ENCODE data around the gene GGA3.
A peak's percentile ranks its signal among the peaks of the same experiment; 100 is the strongest.
"Not testable (repeated sequence)": the region's sequence is repeated elsewhere in the genome, so short reads cannot be mapped to it uniquely, and the experiment has no call there.

Gene GGA3

DNA sequence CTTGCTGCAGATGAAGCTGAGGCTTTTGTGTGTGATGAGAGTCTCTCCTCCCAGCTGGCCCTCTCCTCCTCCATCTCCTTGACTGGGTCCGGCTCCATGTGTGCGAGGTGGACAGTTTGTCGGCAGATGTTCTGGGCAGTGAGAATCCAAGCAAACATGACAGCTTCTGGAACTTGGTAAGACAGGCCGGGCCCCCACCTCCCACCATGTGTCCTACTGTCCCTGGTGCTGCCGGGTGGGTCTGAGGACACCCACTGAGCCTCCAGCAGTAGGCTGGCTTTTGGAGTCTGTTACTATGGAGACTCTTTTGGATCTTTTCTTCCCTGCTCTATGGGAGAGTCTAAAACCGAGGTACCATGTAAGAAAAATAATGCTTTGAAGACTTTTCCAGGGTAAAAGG, 43.3 kb downstream of the GGA3 start:
- DNase-seq (ENCODE audit: low read depth), result no peak

DNA sequence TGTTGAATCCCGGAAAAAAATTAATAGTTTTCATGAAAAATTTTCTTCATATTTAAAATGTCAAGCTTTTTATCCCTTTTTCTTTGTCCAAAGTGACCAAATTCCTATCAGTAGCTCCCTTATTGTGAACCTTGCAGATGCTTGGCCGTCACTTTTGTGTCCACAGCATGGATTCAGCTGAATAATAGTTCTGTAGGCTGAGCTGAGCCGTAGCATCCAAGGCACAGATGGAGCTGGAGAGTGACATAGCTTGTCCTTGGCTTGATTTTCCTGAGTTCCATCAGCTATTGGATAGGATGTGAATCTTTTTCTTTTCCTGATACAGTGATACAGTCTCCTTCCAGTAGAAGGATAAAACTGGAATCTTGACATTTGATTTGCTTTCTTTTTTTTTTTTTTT, 52.3 kb downstream of the GGA3 start:
- no peak for DNase-seq (ENCODE audit: low read depth)

DNA sequence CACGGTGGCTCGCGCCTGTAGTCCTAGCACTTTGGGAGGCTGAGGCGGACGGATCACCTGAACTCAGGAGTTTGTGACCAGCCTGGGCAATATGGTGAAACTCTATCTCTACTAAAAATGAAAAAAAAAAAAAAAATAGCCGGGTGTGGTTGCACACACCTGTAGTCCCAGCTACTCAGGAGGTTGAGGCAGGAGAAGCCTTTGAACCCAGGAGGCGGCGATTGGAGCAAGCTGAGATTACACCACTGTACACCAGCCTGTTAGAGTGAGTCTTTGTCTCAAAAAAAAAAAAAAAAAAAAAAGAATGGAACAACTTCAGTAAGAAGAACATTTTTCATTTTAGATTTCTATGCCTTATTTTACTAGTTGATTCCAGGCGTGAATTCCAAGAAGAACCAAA, 53.2 kb downstream of the GGA3 start:
- DNase-seq (ENCODE audit: low read depth), result no peak

DNA sequence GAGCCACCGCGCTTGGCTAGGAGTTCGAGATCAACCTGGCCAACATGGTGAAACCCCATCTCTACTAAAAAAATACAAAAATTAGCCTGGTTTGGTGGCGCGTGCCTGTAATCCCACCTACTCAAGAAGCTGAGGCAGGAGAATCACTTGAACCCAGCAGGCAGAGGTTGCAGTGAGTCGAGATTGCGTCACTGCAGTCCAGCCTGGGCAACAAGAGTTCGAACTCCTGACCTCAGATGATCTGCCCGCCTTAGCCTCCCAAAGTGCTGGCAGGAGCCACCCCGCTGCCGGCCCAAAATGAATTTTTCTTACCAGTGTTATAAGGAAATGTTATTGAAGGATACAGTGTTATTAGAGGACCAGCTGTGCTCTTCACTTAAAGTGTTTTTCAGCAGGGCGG, 53.6 kb downstream of the GGA3 start:
- DNase-seq (ENCODE audit: low read depth), result no peak

DNA sequence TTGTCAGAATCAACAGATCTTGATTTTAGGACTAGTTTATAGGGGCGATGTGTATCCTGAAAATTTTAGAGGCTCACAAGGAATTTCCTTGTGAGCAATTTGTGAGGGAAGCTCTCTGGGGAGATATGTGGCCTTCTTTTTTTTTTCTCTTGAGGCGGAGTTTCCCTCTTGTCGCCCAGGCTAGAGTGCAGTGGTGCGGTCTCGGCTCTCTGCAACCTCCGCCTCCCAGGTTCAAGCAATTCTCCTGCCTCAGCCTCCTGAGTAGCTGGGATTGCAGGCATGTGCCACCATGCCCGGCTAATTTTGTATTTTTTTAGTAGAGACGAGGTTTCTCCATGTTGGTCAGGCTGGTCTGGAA, 54.4 kb downstream of the GGA3 start:
- not testable (repeated sequence) for DNase-seq (ENCODE audit: low read depth)

DNA sequence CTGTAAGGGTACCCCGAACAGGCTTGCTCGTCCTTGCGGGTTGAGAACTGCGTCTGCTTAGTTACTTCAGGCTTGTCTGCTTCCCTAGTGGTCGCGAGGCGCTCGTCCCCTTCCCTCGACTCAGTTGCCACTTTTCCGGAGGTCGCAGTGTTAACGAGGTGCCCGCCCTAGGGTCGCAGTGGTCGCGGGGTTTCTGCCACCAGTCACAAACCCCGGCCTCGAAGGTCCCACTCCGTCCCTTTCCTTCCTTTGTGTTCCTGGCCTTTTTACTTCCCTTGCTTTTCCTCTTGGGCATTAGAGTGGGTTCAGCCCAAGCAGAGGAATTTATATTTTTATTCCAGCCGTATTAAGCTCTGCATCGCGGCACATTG, 55.6 kb downstream of the GGA3 start:
- DNase-seq (ENCODE audit: low read depth), result peak; percentile 34

DNA sequence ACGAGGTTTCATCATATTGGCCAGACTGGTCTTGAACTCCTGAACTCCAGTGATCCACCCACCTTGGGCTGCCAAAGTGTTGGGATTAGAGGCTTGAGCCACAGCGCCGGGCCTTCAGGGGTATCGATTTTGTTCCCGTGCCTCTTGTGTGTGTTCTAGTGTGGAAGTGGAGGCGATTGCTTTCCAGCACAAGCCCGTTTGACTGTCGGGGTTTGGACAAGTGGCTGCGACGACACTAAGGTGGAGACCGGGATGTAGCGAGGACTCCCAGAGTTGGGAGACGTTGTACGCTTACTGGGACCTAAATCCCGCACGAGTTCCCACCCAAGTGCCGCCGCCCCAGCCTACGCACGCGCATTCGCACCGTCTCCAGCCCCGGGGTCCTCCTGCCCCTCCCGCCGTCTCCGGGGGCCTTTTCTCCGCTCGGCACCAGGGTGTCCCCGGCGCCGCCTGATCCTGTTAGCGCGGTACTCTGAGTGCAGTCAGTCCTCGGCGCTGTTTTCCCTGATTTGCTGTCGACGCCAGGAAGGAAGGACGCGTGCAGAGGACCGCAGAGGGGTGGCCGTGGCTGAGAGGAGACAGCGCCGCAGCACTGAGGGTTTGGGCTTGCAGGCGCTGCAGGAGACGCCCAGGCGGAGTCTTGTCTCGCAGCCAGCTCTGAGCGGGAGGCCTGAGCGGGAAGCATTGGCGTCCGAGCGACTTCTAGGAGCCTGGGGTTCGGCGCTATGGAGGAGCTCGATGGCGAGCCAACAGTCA, 56.2 kb downstream of the GGA3 start, which contains the start of gene NUP85:
TSS of gene NUP85 (plus strand) at position 643 of the 756 bp plus-strand sequence. CDS start at position 726, 83 bp downstream.
- DNase-seq (ENCODE audit: low read depth), result peak; percentile 98

DNA sequence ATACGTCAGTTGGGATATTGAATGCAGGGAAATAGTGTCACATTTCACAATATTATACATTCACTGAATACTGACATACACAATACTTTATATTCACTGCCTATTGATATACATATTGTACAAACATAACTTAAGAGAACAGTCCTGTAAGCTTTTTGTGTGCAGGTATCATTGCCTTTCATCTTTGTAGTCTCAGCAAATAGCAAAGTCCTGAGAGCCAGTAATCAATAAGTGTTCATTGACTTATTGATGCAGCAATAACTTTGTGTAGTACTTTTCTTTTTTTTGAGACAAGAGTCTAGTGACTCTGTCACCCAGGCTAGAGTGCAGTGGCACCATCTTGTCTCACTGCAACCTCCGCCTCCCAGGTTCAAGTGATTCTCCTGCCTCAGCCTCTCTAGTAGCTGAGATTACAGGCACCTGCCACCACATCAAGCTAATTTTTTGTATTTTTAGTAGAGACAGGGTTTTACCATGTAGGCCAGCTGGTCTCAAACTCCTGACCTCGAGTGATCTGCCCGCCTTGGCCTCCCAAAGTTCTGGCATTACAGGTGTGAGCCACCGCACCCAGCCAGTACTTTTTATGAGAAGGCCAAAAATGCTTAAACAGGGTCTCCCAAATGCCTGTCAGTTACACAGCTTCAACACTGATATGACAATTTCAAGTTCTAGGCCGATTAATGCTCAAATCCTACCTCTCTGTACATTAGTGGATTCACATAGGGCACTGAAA, 61.4 kb downstream of the GGA3 start:
- no peak for DNase-seq (ENCODE audit: low read depth)

DNA sequence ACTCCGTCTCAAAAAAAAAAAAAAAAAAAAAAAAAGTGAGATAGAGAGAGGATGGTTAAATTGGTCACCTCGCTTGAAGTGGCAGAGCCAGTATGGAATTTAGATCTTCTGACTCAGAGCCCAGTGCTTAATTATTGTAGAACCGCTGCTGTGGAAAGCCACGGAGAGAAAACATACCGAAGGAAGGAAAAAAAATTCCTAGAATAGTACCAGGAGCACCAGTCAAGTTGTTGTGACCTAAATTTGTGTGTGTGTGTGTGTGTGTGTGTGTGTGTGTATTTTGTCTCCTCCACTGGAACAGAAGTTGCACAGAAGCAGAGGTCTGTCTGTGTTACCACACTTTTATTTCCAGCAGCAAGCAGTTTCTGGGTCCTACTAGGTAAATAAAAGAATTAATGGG, 66.5 kb downstream of the GGA3 start:
- DNase-seq (ENCODE audit: low read depth), result peak; percentile 23

DNA sequence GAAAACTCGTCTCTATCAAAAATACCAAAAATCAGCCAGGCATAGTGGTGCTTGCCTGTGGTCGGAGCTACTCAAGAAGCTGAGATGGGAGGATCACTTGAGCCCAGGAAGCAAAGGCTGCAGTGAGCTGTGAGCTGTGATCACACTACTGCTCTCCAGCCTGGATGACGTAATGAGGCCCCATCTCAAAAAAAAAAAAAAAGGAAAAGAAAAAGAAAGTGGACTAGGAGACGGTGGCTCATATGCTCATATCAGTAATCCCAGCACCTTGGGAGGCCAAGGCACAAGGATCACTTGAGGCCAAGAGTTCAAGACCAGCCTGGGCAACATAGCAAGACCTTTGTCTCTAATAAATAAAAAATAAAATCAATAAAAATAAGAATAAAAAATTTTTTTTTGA, 69.8 kb downstream of the GGA3 start:
- peak; percentile 33 for DNase-seq (ENCODE audit: low read depth)

DNA sequence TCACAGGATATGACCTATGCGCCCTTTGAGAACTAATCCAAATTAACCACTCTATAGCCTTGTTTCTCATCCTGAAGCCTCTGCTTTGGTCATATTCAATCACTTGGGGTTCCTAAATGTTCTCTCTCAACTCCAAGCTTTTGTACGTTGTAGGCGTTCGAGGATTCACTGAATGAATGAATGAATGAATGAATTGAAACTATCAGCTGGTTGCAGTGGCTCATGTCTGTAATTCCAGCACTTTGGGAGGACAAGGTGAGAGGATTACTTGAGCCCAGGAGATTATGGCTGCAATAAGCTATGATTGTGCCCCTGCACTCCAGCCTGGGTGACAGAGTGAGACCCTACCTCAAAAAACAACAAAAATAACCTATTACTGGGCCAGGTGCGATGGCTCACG, 72.8 kb downstream of the GGA3 start:
- DNase-seq (ENCODE audit: low read depth), result no peak
